Measurements from ENCODE around the gene TOR1A. TPM values are rescaled to one million over a fixed set of nuclear protein-coding genes. Genes with fewer than 3 reads are reported as not detected.
A peak's percentile ranks its signal among the peaks of the same experiment; 100 is the strongest.

TOR1A gene
- total and polyA plus RNA-seq, 5 donors, result 16.1 to 22.4 (median 18.8) TPM

GRCh38 chr9:129850821-129851550 lies 27.1 kb upstream of the TOR1A start:
- DNase-seq, result no peak
- WGBS, result 91% methylated on average over 6 of the region's 6 CpGs
- H3K4me3 ChIP-seq (ENCODE audit: low read length), result no peak overlapping the region
- intact Hi-C loops (cut with DNase I), result no loop called here
- H3K9me3 ChIP-seq (ENCODE audit: control insufficient read depth, low read length), result no peaks in the 10 kb centered on the region
- ATAC-seq, result no peak
- H3K27me3 ChIP-seq (ENCODE audit: control insufficient read depth, insufficient read depth), result no peaks in the 10 kb centered on the region
- H3K27ac ChIP-seq (ENCODE audit: low read length), result no peak overlapping the region
- H3K4me1 ChIP-seq (ENCODE audit: control insufficient read depth, insufficient read depth, low read length), result no peaks in the 10 kb centered on the region

GRCh38 chr9:129849901-129850300 lies 26.0 kb upstream of the TOR1A start:
- Histone ChIP-seq H3K27me3 (ENCODE audit: control insufficient read depth, insufficient read depth) (no peaks in the 10 kb centered on the region), H3K27ac (ENCODE audit: low read length) (no peak overlapping the region), H3K4me1 (ENCODE audit: control insufficient read depth, insufficient read depth, low read length) (no peaks in the 10 kb centered on the region), H3K4me3 (ENCODE audit: low read length) (no peak overlapping the region), H3K9me3 (ENCODE audit: control insufficient read depth, low read length) (no peaks in the 10 kb centered on the region)
- 72% methylated on average over 6 of the region's 6 CpGs for WGBS
- intact Hi-C loops (cut with DNase I), result no loop called here
- ATAC-seq (no peak), DNase-seq (no peak)

DNA sequence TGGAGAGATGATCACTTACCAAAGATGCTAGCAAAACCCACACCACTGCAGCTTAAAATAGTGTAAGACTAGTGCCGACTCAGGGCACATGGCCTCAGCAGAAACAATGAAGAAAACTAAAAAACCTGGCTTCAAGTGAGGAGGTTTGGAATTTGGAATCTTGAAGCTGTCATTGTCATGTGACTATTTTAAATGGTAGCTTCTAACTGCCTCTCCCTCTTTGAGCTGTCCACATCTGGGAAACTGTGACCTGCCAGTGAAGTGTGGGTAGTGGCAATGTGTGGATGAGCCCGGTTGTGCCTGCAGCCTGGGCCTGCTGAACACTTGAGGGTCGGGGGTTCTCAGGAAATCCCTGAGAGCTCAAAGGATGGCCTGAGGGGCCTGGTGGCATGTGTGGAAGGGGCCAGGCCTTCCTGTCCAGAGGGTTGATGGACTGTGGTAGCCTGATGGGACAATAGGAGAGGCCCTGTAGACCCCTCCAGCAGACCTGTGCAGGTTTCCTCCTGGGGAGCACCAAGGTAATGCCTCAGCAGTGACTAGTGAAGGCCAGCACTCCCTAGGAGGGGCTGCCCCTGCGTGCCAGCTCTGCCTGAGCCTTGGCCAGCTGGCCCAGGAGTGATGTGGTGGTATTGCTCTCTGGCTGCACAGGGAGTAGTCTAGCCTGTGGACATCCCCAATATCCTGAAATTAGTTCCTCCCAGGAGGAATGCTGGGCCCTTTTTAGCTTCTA lies 24.9 kb upstream of the TOR1A start:
- intact Hi-C loops (cut with DNase I), result no loop called here
- Histone ChIP-seq H3K27me3 (ENCODE audit: control insufficient read depth, insufficient read depth) (no peaks in the 10 kb centered on the region), H3K9me3 (ENCODE audit: control insufficient read depth, low read length) (no peaks in the 10 kb centered on the region), H3K4me1 (ENCODE audit: control insufficient read depth, insufficient read depth, low read length) (no peaks in the 10 kb centered on the region), H3K4me3 (ENCODE audit: low read length) (no peak overlapping the region), H3K27ac (ENCODE audit: low read length) (no peak overlapping the region)
- ATAC-seq (peak; percentile 24 to 31), DNase-seq (no peak)
- 85% methylated on average over 4 of the region's 4 CpGs for WGBS

DNA sequence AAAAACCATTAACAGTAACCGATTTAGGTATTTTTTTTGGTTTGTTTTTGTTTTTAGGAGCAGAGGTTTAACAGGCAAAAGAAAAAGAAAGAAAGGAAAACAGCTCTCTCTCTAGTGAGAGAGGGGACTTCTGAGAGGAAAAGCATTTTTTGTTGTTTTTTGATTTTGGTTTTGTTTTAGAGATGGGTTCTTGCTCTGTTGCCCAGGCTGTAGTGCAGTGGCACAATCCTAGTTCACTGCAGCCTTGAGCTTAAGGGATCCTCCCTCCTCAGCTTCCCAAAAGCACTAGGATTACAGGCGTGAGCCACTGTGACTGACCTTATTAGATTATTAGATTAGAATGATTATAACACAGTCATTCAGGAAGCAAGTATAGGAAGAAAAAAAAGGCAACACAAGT lies 21.4 kb upstream of the TOR1A start:
- H3K4me3 ChIP-seq (ENCODE audit: low read length), result no peak overlapping the region
- DNase-seq (peak in 1 of 3 donors; percentile 0), ATAC-seq (no peak)
- no peak overlapping the region for H3K27ac ChIP-seq (ENCODE audit: low read length)
- H3K4me1 ChIP-seq (ENCODE audit: control insufficient read depth, insufficient read depth, low read length), result no peaks in the 10 kb centered on the region
- H3K9me3 ChIP-seq (ENCODE audit: control insufficient read depth, low read length), result no peaks in the 10 kb centered on the region
- 64% methylated on average over 2 of the region's 2 CpGs for WGBS
- H3K27me3 ChIP-seq (ENCODE audit: control insufficient read depth, insufficient read depth), result no peaks in the 10 kb centered on the region
- intact Hi-C loops (cut with DNase I), result no loop called here

GRCh38 chr9:129841071-129841470 lies 17.1 kb upstream of the TOR1A start:
- intact Hi-C loops (cut with DNase I), result no loop called here
- 62% methylated on average over 4 of the region's 4 CpGs for WGBS

DNA sequence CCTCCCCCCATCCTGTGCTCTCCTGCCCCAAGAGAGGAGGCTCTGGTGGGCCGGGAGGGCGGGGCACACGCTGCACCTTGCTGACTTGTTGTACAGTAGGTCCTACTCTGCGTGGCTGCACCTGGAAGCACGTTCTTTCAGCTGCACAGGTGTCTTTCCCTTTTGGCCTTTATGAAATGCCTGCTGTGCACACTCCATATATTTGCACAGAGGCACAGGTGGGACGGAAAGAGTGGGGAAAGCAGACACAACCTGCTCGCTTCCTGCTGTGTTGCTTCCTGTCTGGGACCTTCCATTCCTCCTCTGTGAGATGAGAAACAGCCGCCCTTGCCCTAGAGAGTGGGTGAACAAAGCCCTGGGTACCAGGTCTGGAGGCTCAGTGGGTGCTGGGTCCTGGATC lies 16.1 kb upstream of the TOR1A start:
- intact Hi-C loops (cut with DNase I), result no loop called here
- ATAC-seq, result no peak
- Histone ChIP-seq H3K4me3 (ENCODE audit: low read length) (no peak overlapping the region), H3K27me3 (ENCODE audit: control insufficient read depth, insufficient read depth) (no peaks in the 10 kb centered on the region), H3K4me1 (ENCODE audit: control insufficient read depth, insufficient read depth, low read length) (peaks cover 3% of the 10 kb centered on the region), H3K27ac (ENCODE audit: low read length) (no peak overlapping the region), H3K9me3 (ENCODE audit: control insufficient read depth, low read length) (no peaks in the 10 kb centered on the region)
- 90% methylated on average over 8 of the region's 8 CpGs for WGBS
- no peak for DNase-seq

More at GRCh38 chr9:129841071-129841470, 17.1 kb upstream of the TOR1A start:
- Histone ChIP-seq H3K27ac (ENCODE audit: low read length) (no peak overlapping the region), H3K27me3 (ENCODE audit: control insufficient read depth, insufficient read depth) (no peaks in the 10 kb centered on the region), H3K4me3 (ENCODE audit: low read length) (no peak overlapping the region), H3K9me3 (ENCODE audit: control insufficient read depth, low read length) (no peaks in the 10 kb centered on the region), H3K4me1 (ENCODE audit: control insufficient read depth, insufficient read depth, low read length) (peaks cover 3% of the 10 kb centered on the region)
- DNase-seq (no peak), ATAC-seq (no peak)

GRCh38 chr9:129839324-129840023 lies 15.5 kb upstream of the TOR1A start:
- WGBS, result 76% methylated on average over 10 of the region's 10 CpGs
- intact Hi-C loops (cut with DNase I), result no loop called here
- no peak overlapping the region for H3K27ac ChIP-seq (ENCODE audit: low read length)

GRCh38 chr9:129838707-129839259 lies 14.8 kb upstream of the TOR1A start:
- no peak for ATAC-seq
- Histone ChIP-seq H3K27me3 (ENCODE audit: control insufficient read depth, insufficient read depth) (no peaks in the 10 kb centered on the region), H3K9me3 (ENCODE audit: control insufficient read depth, low read length) (no peaks in the 10 kb centered on the region), H3K4me1 (ENCODE audit: control insufficient read depth, insufficient read depth, low read length) (peaks cover 3% of the 10 kb centered on the region), H3K4me3 (ENCODE audit: low read length) (no peak overlapping the region), H3K27ac (ENCODE audit: low read length) (no peak overlapping the region)
- DNase-seq, result no peak
- 88% methylated on average over 12 of the region's 12 CpGs for WGBS
- intact Hi-C loops (cut with DNase I), result no loop called here

More at GRCh38 chr9:129839324-129840023, 15.5 kb upstream of the TOR1A start:
- DNase-seq (peak in 1 of 3 donors; percentile 46), ATAC-seq (no peak)
- H3K9me3 ChIP-seq (ENCODE audit: control insufficient read depth, low read length), result no peaks in the 10 kb centered on the region
- no peaks in the 10 kb centered on the region for H3K27me3 ChIP-seq (ENCODE audit: control insufficient read depth, insufficient read depth)
- H3K4me3 ChIP-seq (ENCODE audit: low read length), result no peak overlapping the region
- H3K4me1 ChIP-seq (ENCODE audit: control insufficient read depth, insufficient read depth, low read length), result peaks cover 3% of the 10 kb centered on the region

DNA sequence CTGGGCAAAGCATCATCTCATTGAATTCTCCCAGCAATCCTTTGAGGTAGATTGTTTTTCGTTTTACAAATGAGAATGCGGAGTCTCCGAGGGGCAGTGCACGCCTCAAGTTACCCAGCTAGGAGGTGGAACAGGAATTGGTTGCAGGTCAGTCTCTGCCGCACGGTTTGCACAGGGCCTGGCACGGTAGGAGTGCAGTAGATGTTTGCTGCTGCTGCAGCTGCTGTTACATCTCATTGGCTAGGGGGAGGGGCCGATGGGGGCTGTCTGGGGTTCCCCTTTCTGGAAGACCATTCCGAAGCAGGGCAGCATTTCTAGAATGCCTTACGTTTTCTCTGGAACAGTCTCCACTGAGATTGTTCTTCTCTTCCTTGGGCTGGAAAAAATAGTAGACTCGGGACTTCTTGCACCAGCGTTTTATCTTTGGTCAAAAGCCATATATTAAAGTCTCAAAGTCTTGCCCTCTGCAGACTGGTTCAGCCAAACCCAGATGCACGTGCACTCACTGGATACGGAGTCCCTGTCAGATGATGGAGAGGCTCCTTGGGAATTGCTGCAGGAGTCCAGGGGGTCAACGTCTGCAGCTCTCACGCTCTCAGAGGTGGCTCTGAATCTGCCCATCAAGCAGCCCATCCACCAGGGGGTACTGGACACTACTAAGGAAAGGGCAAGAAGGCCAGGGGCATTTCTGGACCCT lies 12.5 kb upstream of the TOR1A start:
- DNase-seq (peak in 1 of 3 donors; percentile 64), ATAC-seq (no peak)
- intact Hi-C loops (cut with DNase I), result no loop called here
- H3K9me3 ChIP-seq (ENCODE audit: control insufficient read depth, low read length), result no peaks in the 10 kb centered on the region
- WGBS, result 39% methylated on average over 16 of the region's 16 CpGs
- peaks cover 3% of the 10 kb centered on the region for H3K4me1 ChIP-seq (ENCODE audit: control insufficient read depth, insufficient read depth, low read length)
- no peak overlapping the region for H3K27ac ChIP-seq (ENCODE audit: low read length)
- H3K27me3 ChIP-seq (ENCODE audit: control insufficient read depth, insufficient read depth), result no peaks in the 10 kb centered on the region
- H3K4me3 ChIP-seq (ENCODE audit: low read length), result peak overlapping the region; percentile 82

DNA sequence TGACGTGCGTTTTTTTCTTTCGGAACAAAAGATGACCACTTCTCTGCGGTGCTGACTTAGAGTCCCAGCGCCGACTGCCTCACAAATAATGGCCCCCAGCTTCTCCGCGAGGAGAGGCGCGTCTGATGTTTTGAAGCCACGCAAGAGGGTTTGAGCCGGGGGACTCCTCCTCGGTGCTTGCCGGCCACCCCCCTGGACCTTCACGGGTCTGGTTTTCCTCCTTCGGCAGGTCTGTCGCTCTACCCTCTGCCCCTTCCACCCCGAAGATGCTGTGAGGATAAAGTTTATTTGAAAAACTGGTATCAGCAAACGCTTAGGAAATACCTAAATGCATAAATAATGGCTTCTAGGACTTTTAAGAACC lies 11.9 kb upstream of the TOR1A start:
- H3K4me1 ChIP-seq (ENCODE audit: control insufficient read depth, insufficient read depth, low read length), result peaks cover 3% of the 10 kb centered on the region
- intact Hi-C loops (cut with DNase I), result no loop called here
- no peaks in the 10 kb centered on the region for H3K9me3 ChIP-seq (ENCODE audit: control insufficient read depth, low read length)
- under 1% methylated on average over 19 of the region's 19 CpGs for WGBS
- H3K4me3 ChIP-seq (ENCODE audit: low read length), result peak overlapping the region; percentile 82
- H3K27ac ChIP-seq (ENCODE audit: low read length), result no peak overlapping the region
- H3K27me3 ChIP-seq (ENCODE audit: control insufficient read depth, insufficient read depth), result no peaks in the 10 kb centered on the region
- DNase-seq (no peak), ATAC-seq (no peak)
